Activated CD4-positive, alpha-beta memory T cell treated with anti-CD3 and anti-CD28 coated beads, Interleukin-2, amount 10 ng/mL, durations not matched to agents 7 days and 5 days (primary cell): ENCODE measurements around the gene ZNF750. TPM values are rescaled to one million over a fixed set of nuclear protein-coding genes. Genes with fewer than 3 reads are reported as not detected.

Experiments
- CTCF ChIA-PET: fragments of 350-600 bp; sonication (Branson Sonifier 250); formaldehyde crosslinking; loops from one replicate; lab custom pipeline; 2021; ENCODE audit warnings: antibody characterized with exemption, inconsistent platforms; lab: Charles Lee
- POLR2A ChIA-PET: fragments of 350-600 bp; sonication (Branson Sonifier 250); formaldehyde crosslinking; loops from one replicate; lab custom pipeline; 2021; ENCODE audit warnings: antibody characterized with exemption; lab: Charles Lee
- DNase-seq: peaks from one replicate; pipeline ENCODE4 v3.0.0-alpha.2; 2020
- H3K27ac Mint-ChIP-seq: one replicate; pipeline ENCODE4 v1.8.0; 2021; ENCODE audit warnings: mild to moderate bottlenecking, mixed read lengths
- H3K27me3 Mint-ChIP-seq: one replicate; pipeline ENCODE4 v1.8.0; 2021; ENCODE audit warnings: mixed read lengths
- H3K36me3 Mint-ChIP-seq: one replicate; pipeline ENCODE4 v1.8.0; 2021; ENCODE audit warnings: low read depth, mixed read lengths
- H3K4me1 Mint-ChIP-seq: one replicate; pipeline ENCODE4 v1.8.0; 2021; ENCODE audit warnings: mixed read lengths
- H3K4me3 Mint-ChIP-seq: one replicate; pipeline ENCODE4 v1.8.0; 2021; ENCODE audit warnings: mild to moderate bottlenecking, mixed read lengths
- H3K9me3 Mint-ChIP-seq: one replicate; pipeline ENCODE4 v1.8.0; 2021; ENCODE audit warnings: mixed read lengths
- total RNA-seq, 2 experiments: library from RNA; stranded (reverse); gene quantifications; one replicate each; pipeline ENCODE4 v1.2.3, GENCODE V29; 2021

Gene ZNF750
- total RNA-seq, 2 experiments from 2014 or later = not detected

GRCh38 chr17:82836823-82837357 is 2.9 kb downstream of the ZNF750 start:
- Mint-ChIP-seq H3K9me3 (no peaks in the 10 kb centered on the region), H3K27me3 (no peaks in the 10 kb centered on the region), H3K4me1 (no peaks in the 10 kb centered on the region), H3K4me3 (no peak overlapping the region), H3K27ac (no peak overlapping the region), H3K36me3 (no peaks in the 10 kb centered on the region)
- DNase-seq = no peak
- CTCF ChIA-PET = interaction anchor here (0.8 to 1.0 kb wide), 2 partner anchors 12 to 27 kb away, joined by 3 to 4 read pairs; no protein-coding TSS in a partner anchor
- POLR2A ChIA-PET = interaction anchor here (1.3 kb wide), 1 partner anchor 55 kb away, joined by 3 read pairs; no protein-coding TSS in a partner anchor

GRCh38 chr17:82835766-82836512 is 3.9 kb downstream of the ZNF750 start:
- ChIA-PET CTCF (interaction anchor here (0.8 to 1.0 kb wide), 2 partner anchors 11 to 28 kb away, joined by 3 to 4 read pairs; no protein-coding TSS in a partner anchor), POLR2A (no interaction called here)
- H3K4me1 Mint-ChIP-seq = no peaks in the 10 kb centered on the region
- H3K27ac Mint-ChIP-seq = no peak overlapping the region
- peaks cover 3% of the 10 kb centered on the region for H3K36me3 Mint-ChIP-seq
- DNase-seq = no peak
- no peaks in the 10 kb centered on the region for H3K27me3 Mint-ChIP-seq
- H3K9me3 Mint-ChIP-seq = no peaks in the 10 kb centered on the region
- no peak overlapping the region for H3K4me3 Mint-ChIP-seq

- POLR2A ChIA-PET = no interaction called here
- CTCF ChIA-PET = interaction anchor here (0.8 kb wide), 1 partner anchor 48 kb away, joined by 3 read pairs; no protein-coding TSS in a partner anchor
Measured at GRCh38 chr17:82835122-82835521, 4.7 kb downstream of the ZNF750 start.

GRCh38 chr17:82832881-82833475 is 6.8 kb downstream of the ZNF750 start:
- CTCF ChIA-PET = no interaction called here
- POLR2A ChIA-PET = no interaction called here
- H3K4me3 Mint-ChIP-seq = no peak overlapping the region
- peaks cover 17% of the 10 kb centered on the region for H3K36me3 Mint-ChIP-seq
- no peaks in the 10 kb centered on the region for H3K4me1 Mint-ChIP-seq
- H3K27me3 Mint-ChIP-seq = no peaks in the 10 kb centered on the region
- no peak overlapping the region for H3K27ac Mint-ChIP-seq
- H3K9me3 Mint-ChIP-seq = peaks cover 6% of the 10 kb centered on the region
- DNase-seq = no peak

More at GRCh38 chr17:82835122-82835521, 4.7 kb downstream of the ZNF750 start:
- Mint-ChIP-seq H3K4me3 (no peak overlapping the region), H3K36me3 (peaks cover 3% of the 10 kb centered on the region), H3K27ac (no peak overlapping the region), H3K27me3 (no peaks in the 10 kb centered on the region), H3K4me1 (no peaks in the 10 kb centered on the region), H3K9me3 (no peaks in the 10 kb centered on the region)
- no peak for DNase-seq

GRCh38 chr17:82832411-82832810 is 7.4 kb downstream of the ZNF750 start:
- no peak for DNase-seq
- CTCF ChIA-PET = no interaction called here
- Mint-ChIP-seq H3K4me3 (no peak overlapping the region), H3K4me1 (no peaks in the 10 kb centered on the region), H3K27me3 (no peaks in the 10 kb centered on the region), H3K36me3 (peaks cover 22% of the 10 kb centered on the region), H3K27ac (no peak overlapping the region), H3K9me3 (peaks cover 10% of the 10 kb centered on the region)
- POLR2A ChIA-PET = no interaction called here

GRCh38 chr17:82831818-82832200 is 8.0 kb downstream of the ZNF750 start:
- Mint-ChIP-seq H3K27ac (no peak overlapping the region), H3K4me1 (no peaks in the 10 kb centered on the region), H3K27me3 (no peaks in the 10 kb centered on the region), H3K9me3 (peaks cover 10% of the 10 kb centered on the region), H3K36me3 (peaks cover 26% of the 10 kb centered on the region), H3K4me3 (no peak overlapping the region)
- ChIA-PET CTCF (no interaction called here), POLR2A (interaction anchor here (1.5 kb wide), 1 partner anchor 32 kb away, joined by 4 read pairs; no protein-coding TSS in a partner anchor)
- DNase-seq = no peak

- H3K4me3 Mint-ChIP-seq = no peak overlapping the region
Measured at GRCh38 chr17:82831041-82831817, 8.6 kb downstream of the ZNF750 start.

GRCh38 chr17:82830249-82830661 is 9.6 kb downstream of the ZNF750 start:
- Mint-ChIP-seq H3K27me3 (no peaks in the 10 kb centered on the region), H3K4me3 (no peak overlapping the region), H3K9me3 (peaks cover 10% of the 10 kb centered on the region), H3K36me3 (peaks cover 26% of the 10 kb centered on the region), H3K27ac (no peak overlapping the region), H3K4me1 (no peaks in the 10 kb centered on the region)
- POLR2A ChIA-PET = interaction anchor here (1.3 to 1.5 kb wide), 3 partner anchors 9 to 34 kb away, joined by 3 to 7 read pairs (median 4); partner anchors contain the start of gene ZNF750
- no peak for DNase-seq
- CTCF ChIA-PET = no interaction called here

More at GRCh38 chr17:82831041-82831817, 8.6 kb downstream of the ZNF750 start:
- ChIA-PET POLR2A (interaction anchor here (1.3 to 1.5 kb wide), 2 partner anchors 8 to 33 kb away, joined by 3 to 4 read pairs; partner anchors contain the start of gene ZNF750), CTCF (no interaction called here)
- no peaks in the 10 kb centered on the region for H3K4me1 Mint-ChIP-seq
- peaks cover 26% of the 10 kb centered on the region for H3K36me3 Mint-ChIP-seq
- H3K9me3 Mint-ChIP-seq = peaks cover 10% of the 10 kb centered on the region
- no peaks in the 10 kb centered on the region for H3K27me3 Mint-ChIP-seq
- no peak for DNase-seq
- H3K27ac Mint-ChIP-seq = no peak overlapping the region

GRCh38 chr17:82828875-82829487 is 10.8 kb downstream of the ZNF750 start:
- ChIA-PET POLR2A (interaction anchor here (1.4 kb wide), 1 partner anchor 10 kb away, joined by 7 read pairs; no protein-coding TSS in a partner anchor), CTCF (no interaction called here)
- peaks cover 10% of the 10 kb centered on the region for H3K9me3 Mint-ChIP-seq
- no peaks in the 10 kb centered on the region for H3K27me3 Mint-ChIP-seq
- H3K36me3 Mint-ChIP-seq = peaks cover 26% of the 10 kb centered on the region
- no peak for DNase-seq
- H3K4me1 Mint-ChIP-seq = no peaks in the 10 kb centered on the region
- H3K27ac Mint-ChIP-seq = no peak overlapping the region
- no peak overlapping the region for H3K4me3 Mint-ChIP-seq

- Mint-ChIP-seq H3K9me3 (peaks cover 10% of the 10 kb centered on the region), H3K4me3 (no peak overlapping the region), H3K27me3 (no peaks in the 10 kb centered on the region), H3K36me3 (peaks cover 33% of the 10 kb centered on the region), H3K4me1 (no peaks in the 10 kb centered on the region), H3K27ac (no peak overlapping the region)
- ChIA-PET POLR2A (no interaction called here), CTCF (no interaction called here)
- DNase-seq = no peak
Measured at GRCh38 chr17:82826956-82827355, 12.9 kb downstream of the ZNF750 start.

- peaks cover 10% of the 10 kb centered on the region for H3K9me3 Mint-ChIP-seq
- CTCF ChIA-PET = no interaction called here
- no peak overlapping the region for H3K27ac Mint-ChIP-seq
- peaks cover 31% of the 10 kb centered on the region for H3K36me3 Mint-ChIP-seq
- H3K4me3 Mint-ChIP-seq = no peak overlapping the region
- H3K27me3 Mint-ChIP-seq = no peaks in the 10 kb centered on the region
- POLR2A ChIA-PET = no interaction called here
- H3K4me1 Mint-ChIP-seq = no peaks in the 10 kb centered on the region
- no peak for DNase-seq
Measured at GRCh38 chr17:82826211-82826610, 13.6 kb downstream of the ZNF750 start.

GRCh38 chr17:82825540-82826124 is 14.2 kb downstream of the ZNF750 start:
- CTCF ChIA-PET = interaction anchor here (1.2 kb wide), 1 partner anchor 11 kb away, joined by 4 read pairs; no protein-coding TSS in a partner anchor
- DNase-seq = no peak
- no peaks in the 10 kb centered on the region for H3K4me1 Mint-ChIP-seq
- H3K4me3 Mint-ChIP-seq = no peak overlapping the region
- H3K27me3 Mint-ChIP-seq = no peaks in the 10 kb centered on the region
- no peak overlapping the region for H3K27ac Mint-ChIP-seq
- POLR2A ChIA-PET = no interaction called here
- H3K36me3 Mint-ChIP-seq = peaks cover 37% of the 10 kb centered on the region
- H3K9me3 Mint-ChIP-seq = peaks cover 10% of the 10 kb centered on the region
